Activated naive CD8-positive, alpha-beta T cell treated with anti-CD3 and anti-CD28 coated beads for 36 hours (primary cell): ENCODE measurements around the gene TOB2. TPM values are rescaled to one million over a fixed set of nuclear protein-coding genes. Genes with fewer than 3 reads are reported as not detected.
"Not testable (repeated sequence)": the region's sequence is repeated elsewhere in the genome, so short reads cannot be mapped to it uniquely, and the experiment has no call there.

Experiments used
- DNase-seq: peaks from one replicate; pipeline ENCODE4 v3.0.0; 2021
- H3K27ac Mint-ChIP-seq: one replicate; pipeline ENCODE4 v1.8.0; 2022; ENCODE audit warnings: mild to moderate bottlenecking, moderate library complexity, mixed read lengths
- H3K27me3 Mint-ChIP-seq: one replicate; pipeline ENCODE4 v1.8.0; 2022; ENCODE audit warnings: mild to moderate bottlenecking, mixed read lengths
- H3K36me3 Mint-ChIP-seq: one replicate; pipeline ENCODE4 v1.8.0; 2021; ENCODE audit warnings: mild to moderate bottlenecking, mixed read lengths
- H3K4me1 Mint-ChIP-seq: one replicate; pipeline ENCODE4 v1.8.0; 2021; ENCODE audit warnings: mixed read lengths
- H3K4me3 Mint-ChIP-seq: one replicate; pipeline ENCODE4 v1.8.0; 2022; ENCODE audit warnings: mild to moderate bottlenecking, moderate library complexity, mixed read lengths
- H3K9me3 Mint-ChIP-seq: one replicate; pipeline ENCODE4 v1.8.0; 2022; ENCODE audit warnings: mixed read lengths
- total RNA-seq, 2 experiments: library from RNA; stranded (reverse); gene quantifications; one replicate each; pipeline ENCODE4 v1.2.3, GENCODE V29; 2021

The TOB2 gene
- total RNA-seq, 2 experiments from 2014 or later, result 33.9 to 34.8 TPM

DNA sequence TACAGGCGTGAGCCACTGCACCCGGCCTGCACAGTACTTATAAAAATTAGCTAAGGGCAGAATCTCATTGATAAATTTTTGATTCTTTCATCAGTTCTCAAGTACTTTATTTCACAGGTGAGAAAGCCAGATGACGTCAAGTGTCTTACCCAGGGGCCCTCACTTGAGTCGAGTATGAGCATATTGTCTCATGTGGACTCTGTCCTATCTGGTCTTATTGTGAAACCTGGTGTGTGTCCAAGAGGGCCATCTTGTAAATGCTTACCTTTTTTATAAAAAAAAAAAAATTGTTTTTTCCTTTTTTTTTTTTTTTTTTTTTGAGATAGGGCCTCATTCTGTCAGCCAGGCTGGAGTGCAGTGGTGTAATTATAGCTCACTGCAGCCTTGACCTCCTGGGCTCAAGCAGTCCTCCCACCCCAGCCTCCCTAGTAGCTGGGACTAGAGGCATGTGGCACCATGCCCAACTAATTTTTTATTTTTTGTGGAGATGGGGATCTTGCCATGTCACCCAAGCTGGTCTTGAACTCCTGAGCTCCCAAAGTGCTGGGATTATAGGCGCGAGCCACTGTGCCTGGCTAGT, 28.4 kb upstream of the TOB2 start:
- Mint-ChIP-seq H3K9me3 (no peaks in the 10 kb centered on the region), H3K4me1 (peaks cover 44% of the 10 kb centered on the region), H3K27ac (no peak overlapping the region), H3K4me3 (no peak overlapping the region), H3K27me3 (no peaks in the 10 kb centered on the region), H3K36me3 (peaks cover 3% of the 10 kb centered on the region)
- no peak for DNase-seq

DNA sequence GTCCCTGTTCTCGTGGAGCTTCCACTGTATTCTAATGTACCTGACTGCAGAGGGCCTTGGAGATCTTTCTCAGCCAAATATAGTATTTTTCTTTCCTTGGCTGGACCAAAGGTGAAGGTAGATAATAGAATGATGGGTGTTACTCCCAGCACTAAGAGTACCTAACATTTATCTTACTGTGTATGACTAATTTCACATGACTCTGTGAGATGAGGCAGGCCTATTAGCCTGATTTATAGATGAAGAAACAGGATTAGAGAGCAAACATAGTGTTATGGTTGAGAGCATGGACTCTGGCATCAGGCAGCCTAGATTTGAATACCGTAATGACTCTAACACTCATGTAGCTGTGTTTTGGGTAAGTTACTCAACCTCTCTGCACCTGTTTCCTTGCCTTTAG, 25.0 kb upstream of the TOB2 start:
- no peaks in the 10 kb centered on the region for H3K9me3 Mint-ChIP-seq
- no peaks in the 10 kb centered on the region for H3K27me3 Mint-ChIP-seq
- H3K4me3 Mint-ChIP-seq, result no peak overlapping the region
- no peak overlapping the region for H3K27ac Mint-ChIP-seq
- H3K36me3 Mint-ChIP-seq, result peaks cover 18% of the 10 kb centered on the region
- DNase-seq, result no peak
- peaks cover 44% of the 10 kb centered on the region for H3K4me1 Mint-ChIP-seq

DNA sequence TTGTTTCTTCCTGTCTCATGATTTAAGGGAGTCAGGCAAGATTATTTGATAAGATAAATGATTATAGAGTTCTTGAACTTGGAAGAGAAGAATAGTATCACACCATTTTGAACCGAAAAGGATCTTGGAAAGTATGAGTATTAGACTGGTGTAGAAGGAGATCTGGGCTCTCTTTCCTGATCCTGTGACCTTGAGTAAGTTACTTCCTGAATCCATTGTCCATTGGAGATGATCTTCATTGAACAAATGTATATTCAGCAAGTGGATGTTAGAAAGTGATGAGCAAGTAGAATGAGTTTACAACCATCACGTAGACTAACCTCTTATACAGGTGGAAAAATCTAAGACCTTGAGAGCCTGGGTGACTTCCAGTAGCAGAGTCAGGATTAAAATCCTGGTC, 24.3 kb upstream of the TOB2 start:
- Mint-ChIP-seq H3K27me3 (no peaks in the 10 kb centered on the region), H3K36me3 (peaks cover 19% of the 10 kb centered on the region), H3K4me1 (peaks cover 47% of the 10 kb centered on the region), H3K9me3 (no peaks in the 10 kb centered on the region), H3K4me3 (peak overlapping the region; percentile 98), H3K27ac (peak overlapping the region; percentile 26)
- no peak for DNase-seq

DNA sequence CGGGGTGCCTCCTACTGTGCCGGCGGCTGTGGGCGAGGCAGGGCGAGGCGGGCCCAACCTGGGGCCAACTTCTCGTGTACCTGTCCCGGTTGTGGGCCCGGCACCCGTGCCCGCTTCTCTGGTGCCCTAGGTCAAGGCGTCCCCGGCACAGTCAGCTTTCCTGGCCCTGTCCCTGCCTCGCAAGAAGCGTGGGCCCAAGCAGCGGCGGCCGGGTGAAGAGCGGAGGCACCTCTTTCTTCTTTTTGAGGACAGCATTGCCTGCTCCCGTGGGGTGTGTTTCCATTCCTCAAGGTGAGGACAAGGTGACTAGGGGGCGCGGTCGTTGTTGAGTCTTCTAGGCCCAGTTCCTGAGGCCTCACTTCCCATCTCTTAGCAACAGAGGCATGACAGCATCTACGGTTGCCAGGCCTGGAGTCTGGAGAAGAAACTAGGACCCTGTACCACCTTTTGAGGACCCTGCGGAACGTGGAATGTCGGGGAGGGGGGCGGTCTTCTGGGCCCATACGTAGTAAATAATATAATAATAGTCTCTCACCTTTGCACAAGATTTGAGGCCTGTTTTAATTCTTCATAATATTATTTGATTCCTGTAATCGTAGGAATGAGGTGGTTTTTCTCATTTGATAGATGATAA, 22.7 kb upstream of the TOB2 start:
- DNase-seq, result no peak
- Mint-ChIP-seq H3K9me3 (no peaks in the 10 kb centered on the region), H3K27ac (peak overlapping the region; percentile 98), H3K27me3 (no peaks in the 10 kb centered on the region), H3K4me3 (peak overlapping the region; percentile 98), H3K36me3 (peaks cover 22% of the 10 kb centered on the region), H3K4me1 (peaks cover 53% of the 10 kb centered on the region)

DNA sequence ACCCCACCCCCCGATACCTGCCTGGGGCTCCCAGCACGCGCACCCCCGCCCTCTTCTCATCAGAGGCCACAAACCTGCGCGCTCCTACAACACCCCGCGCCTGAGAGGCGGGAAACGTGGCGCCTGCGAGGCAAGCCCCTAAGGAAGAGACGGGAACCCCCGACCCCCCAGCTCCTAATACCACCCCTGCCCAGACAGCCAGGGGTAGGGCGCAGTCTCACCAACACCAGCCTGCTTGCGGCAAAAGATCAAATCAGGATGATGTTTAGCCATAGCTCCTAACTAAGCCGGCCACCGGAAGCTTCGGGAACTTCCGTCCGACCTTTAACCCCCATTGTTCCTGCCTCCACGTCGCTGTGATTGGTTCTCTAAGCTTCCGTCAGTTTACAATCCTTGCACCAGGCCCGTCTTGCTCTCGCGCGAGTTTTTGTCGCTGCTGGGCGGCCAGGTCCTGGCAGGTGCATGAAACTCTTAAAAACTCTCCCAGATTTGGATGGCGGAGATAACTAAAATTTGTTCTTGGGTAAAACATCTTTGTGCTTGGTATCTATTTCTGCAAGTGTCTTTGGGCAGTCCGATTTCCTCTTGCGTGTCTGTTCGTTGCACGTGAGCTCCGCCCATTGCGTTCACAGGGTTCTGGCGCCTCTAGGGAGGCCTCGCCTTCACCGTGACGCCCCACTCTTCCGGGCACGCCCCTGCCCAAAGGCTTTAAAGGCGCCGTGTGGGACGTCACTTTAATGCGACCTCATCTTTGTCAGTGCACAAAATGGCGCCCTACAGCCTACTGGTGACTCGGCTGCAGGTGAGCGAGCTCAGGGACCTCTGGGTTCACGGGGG, 22.0 kb upstream of the TOB2 start, which contains the start of the genes ACO2 and PHF5A:
Gene ACO2 (plus strand): TSS at position 737 of the 837 bp plus-strand sequence. CDS start 30 bp downstream, at position 767.
Gene PHF5A (minus strand): TSS at position 312 of the 837 bp plus-strand sequence. CDS start 39 bp downstream, at position 273.
- H3K27ac Mint-ChIP-seq, result peak within 1 kb of the TSS; percentile 98
- DNase-seq, result peak; percentile 97
- peaks cover 28% of the 10 kb centered on the region for H3K36me3 Mint-ChIP-seq
- H3K27me3 Mint-ChIP-seq, result no peaks in the 10 kb centered on the region
- H3K9me3 Mint-ChIP-seq, result no peaks in the 10 kb centered on the region
- peak within 1 kb of the TSS; percentile 98 for H3K4me3 Mint-ChIP-seq
- peaks cover 55% of the 10 kb centered on the region for H3K4me1 Mint-ChIP-seq

DNA sequence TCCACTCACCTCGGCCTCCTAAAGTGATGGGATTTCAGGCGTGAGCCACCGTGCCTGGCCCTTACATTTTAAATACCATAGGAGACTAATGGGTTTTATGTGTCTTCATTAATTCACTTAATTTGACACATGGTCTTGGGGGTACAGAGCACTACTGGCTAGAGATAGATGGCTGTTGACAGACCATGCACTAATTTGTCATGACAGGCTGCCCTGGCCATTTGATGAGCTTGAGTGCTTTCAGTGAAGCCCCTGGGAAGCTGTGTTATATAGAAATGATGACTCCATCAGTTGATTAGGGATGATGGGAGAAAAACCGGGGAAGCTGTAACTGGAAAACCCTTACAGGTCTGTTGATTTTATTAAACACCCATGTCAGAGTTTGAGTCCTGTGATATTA, 15.3 kb upstream of the TOB2 start:
- no peak overlapping the region for H3K4me3 Mint-ChIP-seq
- peaks cover 34% of the 10 kb centered on the region for H3K36me3 Mint-ChIP-seq
- DNase-seq, result no peak
- no peaks in the 10 kb centered on the region for H3K27me3 Mint-ChIP-seq
- peak overlapping the region; percentile 3 for H3K27ac Mint-ChIP-seq
- peaks cover 24% of the 10 kb centered on the region for H3K4me1 Mint-ChIP-seq
- no peaks in the 10 kb centered on the region for H3K9me3 Mint-ChIP-seq

DNA sequence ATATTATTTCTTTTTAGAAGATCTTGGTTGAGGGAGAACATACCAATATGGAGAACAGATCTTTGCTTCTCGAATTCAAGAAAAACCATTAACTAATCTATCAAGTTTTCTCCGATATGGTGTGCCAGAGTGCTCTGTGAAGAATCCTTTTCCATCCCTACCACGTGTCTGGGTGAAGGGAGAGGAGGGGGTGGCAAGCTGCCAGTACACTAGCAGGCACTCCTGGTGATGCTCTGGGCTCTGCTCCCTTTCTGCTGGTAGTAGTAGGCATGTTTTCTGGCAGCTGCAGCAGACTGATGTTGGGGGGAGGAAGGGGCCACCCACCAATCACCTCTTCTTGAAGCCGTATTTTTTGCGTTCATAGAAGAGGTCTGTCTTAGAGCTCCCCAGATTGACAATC, 13.5 kb upstream of the TOB2 start:
- H3K27me3 Mint-ChIP-seq, H3K9me3 Mint-ChIP-seq, H3K27ac Mint-ChIP-seq, DNase-seq, H3K4me3 Mint-ChIP-seq: not testable (repeated sequence)
- peaks cover 34% of the 10 kb centered on the region for H3K36me3 Mint-ChIP-seq
- H3K4me1 Mint-ChIP-seq, result peaks cover 18% of the 10 kb centered on the region

DNA sequence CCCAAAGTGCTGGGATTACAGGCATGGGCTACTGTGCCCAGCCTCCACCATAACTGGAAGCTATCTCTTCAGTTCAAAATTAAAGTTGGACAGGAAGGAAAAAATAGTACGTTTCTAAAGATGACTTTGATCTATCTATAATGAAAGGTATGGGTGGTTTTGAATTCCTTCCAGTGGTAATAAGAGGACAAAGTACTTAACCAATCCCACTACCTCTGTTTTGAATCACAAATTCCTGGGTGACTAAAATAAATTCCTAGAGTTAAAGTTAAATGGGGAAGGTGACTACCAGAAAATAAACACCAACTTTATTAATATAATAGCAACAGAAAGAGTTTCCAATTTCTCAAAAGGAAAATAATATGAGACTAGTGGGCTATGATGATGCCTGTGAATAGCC, 12.8 kb upstream of the TOB2 start:
- no peaks in the 10 kb centered on the region for H3K9me3 Mint-ChIP-seq
- H3K27me3 Mint-ChIP-seq, result no peaks in the 10 kb centered on the region
- peak overlapping the region; percentile 16 for H3K27ac Mint-ChIP-seq
- H3K4me3 Mint-ChIP-seq, result no peak overlapping the region
- peaks cover 13% of the 10 kb centered on the region for H3K4me1 Mint-ChIP-seq
- peaks cover 31% of the 10 kb centered on the region for H3K36me3 Mint-ChIP-seq
- no peak for DNase-seq

DNA sequence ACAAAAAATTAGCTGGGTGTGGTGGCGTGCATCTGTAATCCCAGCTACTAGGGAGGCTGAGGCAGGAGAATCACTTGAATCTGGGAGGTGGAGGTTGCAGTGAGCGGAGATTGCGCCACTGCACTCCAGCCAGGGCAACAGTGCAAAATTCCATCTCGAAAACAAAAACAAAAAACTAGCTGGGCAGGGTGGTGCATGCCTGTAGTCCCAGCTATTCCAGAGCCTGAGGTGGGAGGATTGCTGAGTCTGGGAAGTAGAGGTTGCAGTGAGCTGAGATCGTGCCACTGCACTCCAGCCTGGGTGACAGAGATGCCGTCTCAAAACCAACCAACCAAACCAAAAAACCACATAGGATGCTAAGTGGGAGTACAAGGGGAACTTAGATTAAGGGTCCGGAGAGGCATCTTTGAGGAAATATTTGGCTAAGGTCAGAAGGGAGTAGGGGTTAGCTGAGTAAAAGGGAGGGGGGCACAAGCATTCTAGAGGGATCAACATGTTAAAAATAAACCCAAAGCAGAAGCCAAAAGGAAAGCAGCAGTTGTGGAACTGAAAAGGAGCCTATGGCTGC, 11.6 kb upstream of the TOB2 start:
- peaks cover 25% of the 10 kb centered on the region for H3K36me3 Mint-ChIP-seq
- peak overlapping the region; percentile 54 for H3K27ac Mint-ChIP-seq

DNA sequence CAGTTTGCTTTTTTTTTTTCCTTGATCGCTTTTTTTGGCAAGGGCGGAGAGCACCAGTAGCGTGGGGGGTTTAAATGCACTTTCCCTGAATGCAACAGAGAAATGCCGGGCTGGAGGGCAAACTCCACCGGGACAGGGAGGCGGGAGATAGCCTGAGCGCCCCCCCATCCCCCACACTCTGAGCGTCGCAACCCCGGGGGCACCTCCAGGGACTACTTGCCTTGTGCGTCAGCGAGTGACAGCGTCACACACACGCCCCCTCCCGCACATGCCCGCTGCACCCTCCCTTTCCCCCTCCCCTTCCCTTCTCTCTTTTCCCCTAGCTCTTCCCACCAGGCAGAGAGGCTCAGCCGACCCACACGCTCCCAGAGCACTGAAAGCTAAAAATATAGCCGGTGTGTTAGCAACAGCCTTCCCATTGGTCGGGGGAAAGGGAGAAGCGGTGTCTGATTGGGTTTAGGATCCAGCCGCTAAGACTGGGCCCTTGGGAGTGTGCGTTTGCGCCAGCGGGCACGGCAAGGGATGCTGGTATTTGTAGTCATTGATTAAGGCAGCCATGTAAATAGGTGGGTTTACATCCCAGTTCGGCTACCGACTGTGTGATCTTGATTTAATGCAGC, 1.7 kb upstream of the TOB2 start:
- peak; percentile 90 for DNase-seq
- H3K4me3 Mint-ChIP-seq, result peak overlapping the region; percentile 97
- no peaks in the 10 kb centered on the region for H3K9me3 Mint-ChIP-seq
- H3K27me3 Mint-ChIP-seq, result peaks cover 3% of the 10 kb centered on the region
- peak overlapping the region; percentile 97 for H3K27ac Mint-ChIP-seq
- H3K4me1 Mint-ChIP-seq, result peaks cover 14% of the 10 kb centered on the region
- H3K36me3 Mint-ChIP-seq, result peaks cover 11% of the 10 kb centered on the region

More for the DNA sequence above, 11.6 kb upstream of the TOB2 start:
- Mint-ChIP-seq H3K9me3 (no peaks in the 10 kb centered on the region), H3K27me3 (no peaks in the 10 kb centered on the region), H3K4me3 (no peak overlapping the region), H3K4me1 (peaks cover 10% of the 10 kb centered on the region)
- DNase-seq, result no peak

DNA sequence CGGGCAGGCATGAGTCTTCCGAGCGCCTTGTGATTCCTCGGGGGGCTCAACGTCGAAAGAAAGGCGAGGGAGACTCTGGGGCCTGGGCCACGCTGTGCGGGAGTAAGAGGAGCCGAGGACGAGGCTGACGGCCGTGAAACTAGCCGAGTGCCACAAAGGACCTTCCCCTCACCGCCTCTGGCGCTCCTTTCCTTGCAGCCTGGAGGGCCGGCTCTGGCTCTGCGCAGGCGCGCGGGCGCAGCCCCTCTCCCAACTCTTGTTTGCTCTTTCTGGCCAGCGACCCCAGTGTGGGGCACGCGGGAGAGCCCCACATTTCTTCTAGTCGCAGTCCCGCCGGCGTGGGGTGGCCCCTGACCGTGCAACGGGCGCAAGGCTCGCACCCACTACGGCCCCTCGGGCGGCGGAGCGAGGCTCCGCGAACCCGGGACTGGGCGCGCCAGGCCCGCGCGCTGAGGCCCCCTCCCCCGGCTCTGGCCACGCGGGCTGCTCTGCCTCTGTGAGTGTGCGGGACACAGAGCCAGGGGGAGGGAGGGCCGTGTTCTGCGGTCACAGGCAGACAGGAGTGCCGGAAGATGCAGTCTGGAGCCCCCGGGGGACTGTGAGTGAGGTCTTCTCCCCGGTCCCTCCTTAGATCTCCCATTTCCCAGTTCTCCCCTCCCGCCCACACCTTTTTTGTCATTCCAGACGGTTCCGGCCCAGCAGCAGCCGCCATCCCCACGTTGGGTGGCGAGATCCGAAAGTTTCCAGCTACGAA, 1.0 kb upstream of the TOB2 start:
- Mint-ChIP-seq H3K9me3 (no peaks in the 10 kb centered on the region), H3K4me1 (peaks cover 14% of the 10 kb centered on the region), H3K36me3 (peaks cover 15% of the 10 kb centered on the region), H3K27me3 (peaks cover 3% of the 10 kb centered on the region), H3K27ac (peak overlapping the region; percentile 97), H3K4me3 (peak overlapping the region; percentile 97)
- DNase-seq, result peak; percentile 69

DNA sequence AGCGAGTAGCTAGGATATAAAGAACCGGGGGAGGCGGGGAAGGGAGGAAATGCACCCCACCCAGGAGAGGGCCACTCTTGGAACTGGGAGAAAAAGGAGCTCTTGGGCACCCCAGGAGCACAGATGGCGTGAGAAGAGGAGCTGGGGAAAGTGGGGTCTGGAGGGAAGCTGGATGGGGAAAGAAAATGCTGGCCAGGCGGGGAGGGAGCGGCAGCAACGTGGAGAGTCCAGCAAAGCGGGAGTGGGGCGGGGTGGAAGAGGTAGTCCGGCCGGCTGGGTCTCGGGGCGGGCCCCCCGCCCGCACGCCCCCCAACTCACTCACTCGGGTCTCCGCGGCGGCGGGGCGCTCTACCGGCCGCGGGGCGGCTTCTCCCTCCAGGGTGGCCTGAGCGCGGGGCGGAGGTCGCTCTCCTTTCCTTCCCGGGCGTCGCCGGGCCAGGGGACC, 522 bp downstream of the TOB2 start:
- peak overlapping the region; percentile 97 for H3K27ac Mint-ChIP-seq
- H3K36me3 Mint-ChIP-seq, result peaks cover 15% of the 10 kb centered on the region
- no peaks in the 10 kb centered on the region for H3K9me3 Mint-ChIP-seq
- peak overlapping the region; percentile 97 for H3K4me3 Mint-ChIP-seq
- H3K27me3 Mint-ChIP-seq, result peaks cover 3% of the 10 kb centered on the region
- H3K4me1 Mint-ChIP-seq, result peaks cover 18% of the 10 kb centered on the region
- DNase-seq, result no peak

DNA sequence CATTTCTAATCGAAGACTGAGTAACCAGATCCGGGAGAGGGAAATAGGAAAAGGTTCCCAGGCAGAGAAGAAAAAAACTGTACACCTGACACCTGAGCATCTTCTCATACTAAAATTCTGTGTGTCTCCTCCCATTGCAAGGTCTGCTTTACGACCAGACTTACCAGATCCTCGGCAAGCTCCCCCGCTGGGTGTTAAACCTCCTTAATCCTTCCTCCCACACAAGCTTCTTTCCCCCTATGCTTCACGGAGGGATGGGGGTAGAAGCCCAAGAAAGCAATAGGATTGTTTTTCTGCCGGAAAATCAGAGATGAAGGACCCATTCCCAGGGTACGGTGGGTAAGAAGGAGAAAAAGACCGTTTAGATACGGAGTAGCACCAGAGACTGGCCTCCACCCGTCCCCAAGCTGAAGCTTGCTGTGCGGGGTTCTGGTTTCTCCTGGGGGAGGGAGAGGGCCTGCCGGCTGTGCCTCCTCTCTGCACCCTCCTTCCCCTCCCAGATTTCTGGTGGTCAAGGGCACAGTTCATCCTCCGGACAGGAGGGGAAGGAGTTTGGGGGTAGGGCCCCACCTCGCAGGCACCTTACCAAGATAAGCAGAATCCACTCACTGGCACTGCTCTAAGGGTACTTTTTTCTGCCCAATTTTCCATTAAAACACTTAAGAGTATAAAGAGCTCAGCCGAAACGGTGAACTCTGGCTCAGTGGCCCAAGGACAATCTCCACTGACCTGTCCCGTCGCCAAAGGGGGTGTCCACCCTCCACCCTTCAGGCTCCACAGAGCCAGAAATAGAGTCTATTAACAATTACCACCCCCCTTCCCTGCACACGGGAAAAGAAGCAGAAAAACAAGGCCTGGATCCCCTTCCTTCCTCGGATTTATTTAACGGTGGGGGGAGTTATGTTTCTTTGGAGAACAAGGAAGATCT, 1.2 kb downstream of the TOB2 start:
- peaks cover 3% of the 10 kb centered on the region for H3K27me3 Mint-ChIP-seq
- no peaks in the 10 kb centered on the region for H3K9me3 Mint-ChIP-seq
- peaks cover 18% of the 10 kb centered on the region for H3K4me1 Mint-ChIP-seq
- DNase-seq, result peak; percentile 33
- H3K4me3 Mint-ChIP-seq, result peak overlapping the region; percentile 97
- H3K27ac Mint-ChIP-seq, result peak overlapping the region; percentile 97
- peaks cover 15% of the 10 kb centered on the region for H3K36me3 Mint-ChIP-seq
